C4-2B (cell line): ENCODE measurements around the gene NT5DC4.

Experiments used
- H3K27ac ChIP-seq: fragments of 450-650 bp; 2 replicates; pipeline ENCODE4 v1.5.1; 2017
- CTCF ChIP-seq: fragments of 450-650 bp; conservative IDR thresholded peaks from 2 replicates; pipeline ENCODE4 v1.5.1; 2017; ENCODE audit warnings: mild to moderate bottlenecking
- ZFX ChIP-seq: fragments of 450-650 bp; IDR thresholded peaks from 2 replicates; pipeline ENCODE4 v1.6.1; 2017

NT5DC4 gene

GRCh38 chr2:112725545-112726457 is 5.0 kb downstream of the NT5DC4 start:
- H3K27ac ChIP-seq = no peak overlapping the region
- no peak for TF ChIP-seq CTCF
- no peak for TF ChIP-seq ZFX

- no peak for TF ChIP-seq ZFX
- TF ChIP-seq CTCF = peak; percentile 94
- no peak overlapping the region for H3K27ac ChIP-seq
These were observed 5.8 kb downstream of the NT5DC4 start for GRCh38 chr2:112726487-112727190.

- no peak overlapping the region for H3K27ac ChIP-seq
- TF ChIP-seq ZFX (no peak), CTCF (no peak)
These were observed 6.6 kb downstream of the NT5DC4 start for GRCh38 chr2:112727276-112728028.

- TF ChIP-seq ZFX (no peak), CTCF (no peak)
- H3K27ac ChIP-seq = no peak overlapping the region
These were observed 7.2 kb downstream of the NT5DC4 start for GRCh38 chr2:112728029-112728362.

GRCh38 chr2:112728378-112729175 is 7.8 kb downstream of the NT5DC4 start:
- no peak overlapping the region for H3K27ac ChIP-seq

GRCh38 chr2:112730216-112730615 is 9.4 kb downstream of the NT5DC4 start:
- TF ChIP-seq ZFX (no peak), CTCF (no peak)
- H3K27ac ChIP-seq = no peak overlapping the region

More at GRCh38 chr2:112728378-112729175, 7.8 kb downstream of the NT5DC4 start:
- TF ChIP-seq CTCF (no peak), ZFX (no peak)
